Measurements from ENCODE around the gene ACSL4.
"Not testable (repeated sequence)": the region's sequence is repeated elsewhere in the genome, so short reads cannot be mapped to it uniquely, and the experiment has no call there.

DNA sequence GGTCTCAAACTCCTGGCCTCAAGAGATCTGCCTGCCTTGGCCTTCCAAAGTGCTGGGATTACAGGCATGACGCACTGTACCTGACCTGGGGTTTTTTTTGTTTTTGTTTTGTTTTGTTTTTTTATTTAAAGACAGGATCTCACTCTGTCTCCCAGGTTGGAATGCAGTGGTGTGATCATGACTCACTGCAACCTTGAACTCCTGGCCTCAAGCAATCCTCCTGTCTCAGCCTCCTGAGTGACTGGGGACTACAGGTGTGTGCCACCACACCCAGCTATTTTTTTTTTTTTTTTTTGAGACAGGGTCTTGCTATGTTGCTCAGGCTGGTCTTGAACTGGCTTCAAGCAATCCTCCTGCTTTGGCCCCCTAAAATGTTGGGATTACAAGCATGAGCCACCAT lies 8.1 kb downstream of the ACSL4 start:
- TF ChIP-seq, protein P1, sequence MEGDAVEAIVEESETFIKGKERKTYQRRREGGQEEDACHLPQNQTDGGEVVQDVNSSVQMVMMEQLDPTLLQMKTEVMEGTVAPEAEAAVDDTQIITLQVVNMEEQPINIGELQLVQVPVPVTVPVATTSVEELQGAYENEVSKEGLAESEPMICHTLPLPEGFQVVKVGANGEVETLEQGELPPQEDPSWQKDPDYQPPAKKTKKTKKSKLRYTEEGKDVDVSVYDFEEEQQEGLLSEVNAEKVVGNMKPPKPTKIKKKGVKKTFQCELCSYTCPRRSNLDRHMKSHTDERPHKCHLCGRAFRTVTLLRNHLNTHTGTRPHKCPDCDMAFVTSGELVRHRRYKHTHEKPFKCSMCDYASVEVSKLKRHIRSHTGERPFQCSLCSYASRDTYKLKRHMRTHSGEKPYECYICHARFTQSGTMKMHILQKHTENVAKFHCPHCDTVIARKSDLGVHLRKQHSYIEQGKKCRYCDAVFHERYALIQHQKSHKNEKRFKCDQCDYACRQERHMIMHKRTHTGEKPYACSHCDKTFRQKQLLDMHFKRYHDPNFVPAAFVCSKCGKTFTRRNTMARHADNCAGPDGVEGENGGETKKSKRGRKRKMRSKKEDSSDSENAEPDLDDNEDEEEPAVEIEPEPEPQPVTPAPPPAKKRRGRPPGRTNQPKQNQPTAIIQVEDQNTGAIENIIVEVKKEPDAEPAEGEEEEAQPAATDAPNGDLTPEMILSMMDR (IDR thresholded peaks at IDR 0.05; ENCODE audit: poor library complexity, severe bottlenecking): not testable (repeated sequence)
- TF ChIP-seq EZH2 (IDR thresholded peaks at IDR 0.05; ENCODE audit: borderline replicate concordance, insufficient read depth, low read length, poor library complexity, severe bottlenecking); POLR2AphosphoS5 (IDR thresholded peaks at IDR 0.05); MXI1 (conservative IDR thresholded peaks at IDR 0.05; ENCODE audit: poor library complexity, severe bottlenecking); SMC3 (conservative IDR thresholded peaks at IDR 0.05; ENCODE audit: poor library complexity): not testable (repeated sequence)
- TF ChIP-seq, protein P2, sequence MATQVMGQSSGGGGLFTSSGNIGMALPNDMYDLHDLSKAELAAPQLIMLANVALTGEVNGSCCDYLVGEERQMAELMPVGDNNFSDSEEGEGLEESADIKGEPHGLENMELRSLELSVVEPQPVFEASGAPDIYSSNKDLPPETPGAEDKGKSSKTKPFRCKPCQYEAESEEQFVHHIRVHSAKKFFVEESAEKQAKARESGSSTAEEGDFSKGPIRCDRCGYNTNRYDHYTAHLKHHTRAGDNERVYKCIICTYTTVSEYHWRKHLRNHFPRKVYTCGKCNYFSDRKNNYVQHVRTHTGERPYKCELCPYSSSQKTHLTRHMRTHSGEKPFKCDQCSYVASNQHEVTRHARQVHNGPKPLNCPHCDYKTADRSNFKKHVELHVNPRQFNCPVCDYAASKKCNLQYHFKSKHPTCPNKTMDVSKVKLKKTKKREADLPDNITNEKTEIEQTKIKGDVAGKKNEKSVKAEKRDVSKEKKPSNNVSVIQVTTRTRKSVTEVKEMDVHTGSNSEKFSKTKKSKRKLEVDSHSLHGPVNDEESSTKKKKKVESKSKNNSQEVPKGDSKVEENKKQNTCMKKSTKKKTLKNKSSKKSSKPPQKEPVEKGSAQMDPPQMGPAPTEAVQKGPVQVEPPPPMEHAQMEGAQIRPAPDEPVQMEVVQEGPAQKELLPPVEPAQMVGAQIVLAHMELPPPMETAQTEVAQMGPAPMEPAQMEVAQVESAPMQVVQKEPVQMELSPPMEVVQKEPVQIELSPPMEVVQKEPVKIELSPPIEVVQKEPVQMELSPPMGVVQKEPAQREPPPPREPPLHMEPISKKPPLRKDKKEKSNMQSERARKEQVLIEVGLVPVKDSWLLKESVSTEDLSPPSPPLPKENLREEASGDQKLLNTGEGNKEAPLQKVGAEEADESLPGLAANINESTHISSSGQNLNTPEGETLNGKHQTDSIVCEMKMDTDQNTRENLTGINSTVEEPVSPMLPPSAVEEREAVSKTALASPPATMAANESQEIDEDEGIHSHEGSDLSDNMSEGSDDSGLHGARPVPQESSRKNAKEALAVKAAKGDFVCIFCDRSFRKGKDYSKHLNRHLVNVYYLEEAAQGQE (IDR thresholded peaks at IDR 0.05; ENCODE audit: borderline replicate concordance): not testable (repeated sequence)
